Thymus (tissue), 11 donors: ENCODE measurements around the gene FOLR3. TPM values are rescaled to one million over a fixed set of nuclear protein-coding genes. Genes with fewer than 3 reads are reported as not detected.
"Not testable (repeated sequence)": the region's sequence is repeated elsewhere in the genome, so short reads cannot be mapped to it uniquely, and the experiment has no call there.

Experiments
- DNase-seq, 9 donors: peaks; one replicate each; pipeline ENCODE4 v3.0.0-alpha.2; 2013; ENCODE audit warnings: low spot score in 9 of 9, low read depth in 6 of 9, missing footprints in 1 of 9
- H3K27ac ChIP-seq, 2 donors: one replicate each; pipeline ENCODE4 v1.5.1; 2013; ENCODE audit warnings: control low read depth in 1 of 2, low read depth in 1 of 2, low read length in 1 of 2, mild to moderate bottlenecking in 1 of 2, moderate library complexity in 1 of 2
- H3K27me3 ChIP-seq, 2 donors: one replicate each; pipeline ENCODE4 v1.5.1; 2013; ENCODE audit warnings: low read length in 1 of 2; ENCODE audit not compliant: control insufficient read depth in 2 of 2, insufficient read depth in 1 of 2
- H3K36me3 ChIP-seq, 2 donors: one replicate each; pipeline ENCODE4 v1.5.1; 2013; ENCODE audit warnings: low read length in 1 of 2, mild to moderate bottlenecking in 1 of 2, moderate library complexity in 1 of 2; ENCODE audit not compliant: control insufficient read depth in 2 of 2, insufficient read depth in 2 of 2
- H3K4me1 ChIP-seq, 2 donors: one replicate each; pipeline ENCODE4 v1.5.1; 2013; ENCODE audit warnings: low read length in 2 of 2; ENCODE audit not compliant: control insufficient read depth in 2 of 2, insufficient read depth in 2 of 2
- H3K4me3 ChIP-seq, 2 donors: one replicate each; pipeline ENCODE4 v1.5.1; 2013; ENCODE audit warnings: low read length in 2 of 2, control low read depth in 1 of 2, mild to moderate bottlenecking in 1 of 2
- H3K9me3 ChIP-seq, 2 donors: one replicate each; pipeline ENCODE4 v1.5.1; 2013; ENCODE audit warnings: low read length in 1 of 2, mild to moderate bottlenecking in 1 of 2; ENCODE audit not compliant: control insufficient read depth in 2 of 2, insufficient read depth in 1 of 2
- WGBS: extraction: QIAGEN DNeasy Blood & Tissue Kit; methylation state at CpG from one replicate; pipeline ENCODE4 v1.1.7; 2013; 5-methylcytosine and 5-hydroxymethylcytosine counted together
- polyA plus RNA-seq: library from polyadenylated mRNA; stranded (reverse); fragments of 200-250 nt; gene quantifications from one replicate; pipeline ENCODE4 v1.2.3, GENCODE V29; 2013
- total RNA-seq: library from RNA; stranded (reverse); fragments of 120-200 nt; gene quantifications from one replicate; pipeline ENCODE4 v1.2.4, GENCODE V29; 2013
- donor health status: healthy.

FOLR3 gene
- total and polyA plus RNA-seq, 2 donors, result 0.33 to 0.82 TPM

DNA sequence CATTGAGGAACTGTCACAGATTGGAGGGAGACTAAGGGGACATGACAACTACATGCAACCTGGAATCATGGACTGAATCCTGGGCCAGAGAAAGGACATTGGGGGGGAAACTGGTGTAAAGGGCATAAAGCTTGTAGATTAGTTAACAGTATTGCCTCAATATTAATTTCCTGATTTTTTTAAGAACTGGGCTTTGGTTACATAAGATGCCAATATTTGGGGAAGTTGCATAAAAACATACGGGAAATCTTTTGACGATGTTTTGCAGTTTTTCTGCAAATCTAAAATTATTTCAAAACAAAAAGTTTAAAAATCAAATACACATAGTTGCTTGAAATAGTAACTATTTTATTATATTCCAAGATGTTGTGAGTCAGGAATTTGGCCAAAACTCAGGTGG, 2.9 kb upstream of the FOLR3 start:
- DNase-seq, result no peak
- no peaks in the 10 kb centered on the region for H3K36me3 ChIP-seq
- 16% methylated on average over 2 of the region's 2 CpGs for WGBS
- H3K4me3 ChIP-seq, result no peak overlapping the region
- no peak overlapping the region for H3K27ac ChIP-seq
- no peaks in the 10 kb centered on the region for H3K4me1 ChIP-seq
- H3K27me3 ChIP-seq, result peaks cover 0 to 13% of the 10 kb centered on the region in 2 donors
- H3K9me3 ChIP-seq, result no peaks in the 10 kb centered on the region

GRCh38 chr11:72135891-72136683, 562 bp downstream of the FOLR3 start:
- Histone ChIP-seq H3K9me3 (no peaks in the 10 kb centered on the region), H3K27ac (no peak overlapping the region), H3K27me3 (peaks cover 0 to 10% of the 10 kb centered on the region in 2 donors), H3K4me1 (no peaks in the 10 kb centered on the region), H3K4me3 (no peak overlapping the region), H3K36me3 (no peaks in the 10 kb centered on the region)
- DNase-seq, result no peak
- WGBS, result 98% methylated on average over 14 of the region's 14 CpGs

DNA sequence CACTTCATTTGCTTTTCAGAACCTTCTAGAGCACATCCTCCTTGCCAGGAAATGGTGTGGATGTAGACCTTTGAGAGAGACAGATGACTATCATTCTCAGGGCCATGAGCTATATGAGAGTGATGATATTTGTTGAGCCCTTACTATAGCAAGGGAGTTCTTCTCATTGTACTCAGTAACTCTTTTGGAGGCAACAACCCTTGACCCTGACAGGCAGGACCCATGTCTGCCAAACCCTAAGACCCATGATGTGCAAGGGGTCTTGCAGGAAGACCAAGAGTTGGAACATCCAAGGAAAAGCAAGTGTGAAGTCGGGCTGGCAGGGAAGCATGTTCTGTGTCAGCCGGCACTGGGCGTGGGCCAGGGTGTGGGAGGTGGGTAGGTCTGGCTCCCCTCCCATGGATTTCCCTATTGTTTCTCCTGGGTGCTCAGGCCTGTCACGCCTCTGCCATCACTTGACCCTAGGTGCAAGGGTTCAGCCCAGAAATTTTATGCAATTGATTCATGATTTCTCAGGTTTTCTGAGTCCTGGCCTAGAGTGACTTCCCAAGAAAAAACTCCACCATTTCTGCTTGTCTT, 1.2 kb downstream of the FOLR3 start:
- H3K27me3 ChIP-seq, result peaks cover 0 to 8% of the 10 kb centered on the region in 2 donors
- H3K4me3 ChIP-seq, result no peak overlapping the region

DNA sequence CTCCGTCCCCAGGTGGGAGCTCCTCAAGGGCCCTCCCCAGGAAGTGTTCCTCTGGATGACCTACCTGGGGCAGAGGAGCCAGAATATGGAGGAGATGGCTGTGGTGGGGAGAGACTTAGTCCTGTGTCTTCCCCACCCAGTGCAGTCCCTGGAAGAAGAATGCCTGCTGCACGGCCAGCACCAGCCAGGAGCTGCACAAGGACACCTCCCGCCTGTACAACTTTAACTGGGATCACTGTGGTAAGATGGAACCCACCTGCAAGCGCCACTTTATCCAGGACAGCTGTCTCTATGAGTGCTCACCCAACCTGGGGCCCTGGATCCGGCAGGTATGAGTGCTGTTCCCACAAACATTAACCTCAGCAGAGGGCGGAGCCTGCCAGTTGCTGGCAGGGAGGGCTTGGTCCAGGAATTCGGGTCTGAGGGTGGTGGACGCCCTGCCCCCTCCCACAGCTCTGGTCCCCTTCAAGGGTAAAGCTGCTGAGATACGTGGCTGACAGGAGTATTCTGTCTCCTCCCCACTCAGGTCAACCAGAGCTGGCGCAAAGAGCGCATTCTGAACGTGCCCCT, 3.4 kb downstream of the FOLR3 start:
- Histone ChIP-seq H3K27ac (no peak overlapping the region), H3K9me3 (no peaks in the 10 kb centered on the region), H3K27me3 (no peaks in the 10 kb centered on the region), H3K4me1 (peaks cover 0 to 9% of the 10 kb centered on the region in 2 donors), H3K4me3 (no peak overlapping the region), H3K36me3 (no peaks in the 10 kb centered on the region)
- 96% methylated on average over 12 of the region's 12 CpGs for WGBS
- DNase-seq, result no peak

More for the DNA sequence above, 1.2 kb downstream of the FOLR3 start:
- Histone ChIP-seq H3K9me3 (no peaks in the 10 kb centered on the region), H3K4me1 (peaks cover 0 to 4% of the 10 kb centered on the region in 2 donors), H3K27ac (no peak overlapping the region), H3K36me3 (no peaks in the 10 kb centered on the region)
- no peak for DNase-seq
- 95% methylated on average over 4 of the region's 4 CpGs for WGBS

GRCh38 chr11:72139500-72139899, 4.0 kb downstream of the FOLR3 start:
- WGBS, result 98% methylated on average over 11 of the region's 11 CpGs
- H3K27me3 ChIP-seq, result no peaks in the 10 kb centered on the region
- no peaks in the 10 kb centered on the region for H3K36me3 ChIP-seq
- no peak overlapping the region for H3K27ac ChIP-seq
- H3K9me3 ChIP-seq, result no peaks in the 10 kb centered on the region
- no peak for DNase-seq
- H3K4me1 ChIP-seq, result peaks cover 0 to 9% of the 10 kb centered on the region in 2 donors
- no peak overlapping the region for H3K4me3 ChIP-seq

DNA sequence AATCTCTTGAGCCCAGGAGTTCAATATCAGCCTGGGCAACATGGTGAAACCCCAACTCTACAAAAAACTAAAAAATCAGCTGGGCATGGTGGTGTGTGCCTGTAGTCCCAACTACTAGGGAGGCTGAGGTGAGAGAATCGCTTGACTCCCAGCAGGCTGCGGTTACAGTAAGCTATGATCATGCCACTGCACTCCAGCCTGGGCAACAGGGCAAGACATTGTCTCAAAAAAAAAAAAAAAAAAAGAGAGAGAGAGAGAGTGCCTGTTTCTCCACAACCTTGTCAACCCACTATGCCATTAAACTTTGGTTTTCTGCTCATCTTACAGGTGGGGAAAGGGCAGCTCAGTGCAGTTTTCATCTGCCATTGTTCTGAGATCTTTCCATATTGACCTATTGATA, 5.1 kb downstream of the FOLR3 start:
- Histone ChIP-seq H3K9me3 (no peaks in the 10 kb centered on the region), H3K4me3 (no peak overlapping the region), H3K4me1 (peaks cover 0 to 9% of the 10 kb centered on the region in 2 donors), H3K27me3 (no peaks in the 10 kb centered on the region), H3K27ac (no peak overlapping the region), H3K36me3 (no peaks in the 10 kb centered on the region)
- 100% methylated on average over 2 of the region's 2 CpGs for WGBS
- DNase-seq, result no peak

DNA sequence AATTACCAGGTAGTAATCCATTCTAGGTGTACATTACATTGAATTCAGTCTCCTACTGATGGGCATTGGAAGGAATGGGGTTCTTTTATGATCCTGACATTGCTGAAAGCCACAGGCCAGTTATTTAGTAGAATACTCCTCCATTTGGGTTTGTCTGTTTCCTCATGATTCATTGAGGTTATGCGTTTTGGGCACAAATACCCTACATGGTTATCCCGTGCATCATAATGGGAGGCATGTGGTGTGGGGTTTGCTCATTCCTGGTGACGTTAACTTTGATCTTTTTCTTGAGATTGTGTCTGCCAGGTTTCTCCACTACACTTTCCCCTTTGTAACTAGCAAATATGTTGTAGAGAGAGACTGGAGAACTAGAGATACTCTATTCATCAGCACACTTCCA, 5.5 kb downstream of the FOLR3 start:
- WGBS, result 94% methylated on average over 3 of the region's 3 CpGs
- DNase-seq, result no peak
- H3K4me1 ChIP-seq, result peaks cover 0 to 9% of the 10 kb centered on the region in 2 donors

DNA sequence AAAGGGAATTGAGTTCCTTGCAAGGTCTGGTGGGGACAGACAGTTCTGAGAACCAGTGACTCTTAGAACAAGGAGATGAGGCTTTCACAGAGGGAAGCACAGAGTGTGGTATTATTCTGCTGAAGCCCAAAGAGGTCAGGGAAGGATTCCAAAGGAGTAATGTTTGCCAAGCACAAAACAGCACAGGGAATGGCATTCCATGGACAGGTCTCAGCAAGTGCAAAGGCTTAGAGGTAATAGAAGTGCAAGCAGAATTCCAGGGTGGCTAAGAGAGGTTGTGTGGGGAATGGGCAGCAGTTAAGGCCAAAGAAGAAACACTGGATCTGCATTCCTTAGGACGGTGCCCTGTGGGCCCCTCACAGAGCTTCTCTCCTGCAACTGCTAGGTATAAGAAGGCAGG, 6.6 kb downstream of the FOLR3 start:
- 79% methylated on average over 1 of the region's 1 CpG for WGBS
- not testable (repeated sequence) for H3K27ac ChIP-seq, H3K9me3 ChIP-seq, H3K27me3 ChIP-seq, H3K36me3 ChIP-seq, H3K4me1 ChIP-seq, H3K4me3 ChIP-seq, DNase-seq

More for the DNA sequence above, 5.5 kb downstream of the FOLR3 start:
- H3K9me3 ChIP-seq, result no peaks in the 10 kb centered on the region
- no peaks in the 10 kb centered on the region for H3K27me3 ChIP-seq
- no peak overlapping the region for H3K27ac ChIP-seq
- H3K36me3 ChIP-seq, result no peaks in the 10 kb centered on the region
- no peak overlapping the region for H3K4me3 ChIP-seq

- not testable (repeated sequence) for H3K9me3 ChIP-seq, H3K4me3 ChIP-seq, DNase-seq, H3K36me3 ChIP-seq, H3K27me3 ChIP-seq, H3K27ac ChIP-seq, H3K4me1 ChIP-seq
- WGBS, result 32% methylated on average over 1 of the region's 1 CpG
These were observed 7.0 kb downstream of the FOLR3 start for GRCh38 chr11:72142543-72142942.
